ENCODE data around the gene S100A4.

S100A4 gene

DNA sequence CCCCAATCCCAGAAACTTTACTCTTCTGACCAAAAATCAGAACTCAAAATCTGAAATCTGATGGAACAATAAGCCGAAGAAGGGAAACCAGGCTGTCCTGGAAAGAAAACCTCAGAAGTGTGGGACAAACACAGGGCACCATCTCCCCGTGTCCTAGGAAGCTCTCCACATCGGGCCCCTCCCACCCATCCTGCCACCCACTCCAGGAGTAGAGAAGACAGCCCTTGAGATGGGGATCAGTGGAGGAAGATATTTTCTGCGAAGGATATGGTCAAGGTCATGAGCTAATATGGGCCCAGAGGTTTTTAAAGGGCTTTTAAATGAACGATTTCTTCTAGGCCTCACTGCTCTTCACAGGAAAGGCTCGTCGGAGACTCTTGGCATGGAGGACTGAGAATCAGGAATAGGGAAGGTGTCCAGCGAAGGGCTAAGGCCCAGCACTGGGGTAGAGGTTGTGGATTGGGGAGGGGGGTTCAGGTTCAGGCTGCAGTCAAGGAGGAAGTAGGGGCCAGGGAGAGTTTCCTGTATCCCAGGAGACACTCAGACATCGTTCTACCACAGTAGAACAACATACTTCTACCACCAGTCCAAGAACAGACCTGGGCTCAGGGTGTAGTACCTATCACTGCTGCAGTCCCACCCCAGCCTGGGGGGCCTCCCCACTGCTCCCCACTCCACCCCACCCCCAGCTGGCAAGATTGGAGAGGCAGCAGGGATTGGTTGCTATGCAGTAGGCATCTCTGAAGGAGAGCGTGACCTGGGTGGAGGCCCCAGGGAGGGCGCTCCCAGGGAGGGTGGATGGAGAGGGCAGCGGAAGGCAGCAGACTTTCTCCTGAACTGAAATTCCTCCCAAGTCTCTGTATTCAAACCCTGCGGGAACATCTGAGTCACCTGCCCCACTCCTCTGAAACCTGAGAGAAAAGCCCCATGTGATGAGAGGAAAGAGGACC, 3.7 kb downstream of the S100A4 start:
- H3K27ac ChIP-seq = peak overlapping the region; percentile 96
- ChIA-PET POLR2A (ENCODE audit: low non-redundant PET) (no interaction called here), CTCF (no interaction called here)
- no peak for DNase-seq (ENCODE audit: low spot score)
- TF ChIP-seq, protein P1, sequence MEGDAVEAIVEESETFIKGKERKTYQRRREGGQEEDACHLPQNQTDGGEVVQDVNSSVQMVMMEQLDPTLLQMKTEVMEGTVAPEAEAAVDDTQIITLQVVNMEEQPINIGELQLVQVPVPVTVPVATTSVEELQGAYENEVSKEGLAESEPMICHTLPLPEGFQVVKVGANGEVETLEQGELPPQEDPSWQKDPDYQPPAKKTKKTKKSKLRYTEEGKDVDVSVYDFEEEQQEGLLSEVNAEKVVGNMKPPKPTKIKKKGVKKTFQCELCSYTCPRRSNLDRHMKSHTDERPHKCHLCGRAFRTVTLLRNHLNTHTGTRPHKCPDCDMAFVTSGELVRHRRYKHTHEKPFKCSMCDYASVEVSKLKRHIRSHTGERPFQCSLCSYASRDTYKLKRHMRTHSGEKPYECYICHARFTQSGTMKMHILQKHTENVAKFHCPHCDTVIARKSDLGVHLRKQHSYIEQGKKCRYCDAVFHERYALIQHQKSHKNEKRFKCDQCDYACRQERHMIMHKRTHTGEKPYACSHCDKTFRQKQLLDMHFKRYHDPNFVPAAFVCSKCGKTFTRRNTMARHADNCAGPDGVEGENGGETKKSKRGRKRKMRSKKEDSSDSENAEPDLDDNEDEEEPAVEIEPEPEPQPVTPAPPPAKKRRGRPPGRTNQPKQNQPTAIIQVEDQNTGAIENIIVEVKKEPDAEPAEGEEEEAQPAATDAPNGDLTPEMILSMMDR (conservative IDR thresholded peaks at IDR 0.05; ENCODE audit: low read depth) = no peak

DNA sequence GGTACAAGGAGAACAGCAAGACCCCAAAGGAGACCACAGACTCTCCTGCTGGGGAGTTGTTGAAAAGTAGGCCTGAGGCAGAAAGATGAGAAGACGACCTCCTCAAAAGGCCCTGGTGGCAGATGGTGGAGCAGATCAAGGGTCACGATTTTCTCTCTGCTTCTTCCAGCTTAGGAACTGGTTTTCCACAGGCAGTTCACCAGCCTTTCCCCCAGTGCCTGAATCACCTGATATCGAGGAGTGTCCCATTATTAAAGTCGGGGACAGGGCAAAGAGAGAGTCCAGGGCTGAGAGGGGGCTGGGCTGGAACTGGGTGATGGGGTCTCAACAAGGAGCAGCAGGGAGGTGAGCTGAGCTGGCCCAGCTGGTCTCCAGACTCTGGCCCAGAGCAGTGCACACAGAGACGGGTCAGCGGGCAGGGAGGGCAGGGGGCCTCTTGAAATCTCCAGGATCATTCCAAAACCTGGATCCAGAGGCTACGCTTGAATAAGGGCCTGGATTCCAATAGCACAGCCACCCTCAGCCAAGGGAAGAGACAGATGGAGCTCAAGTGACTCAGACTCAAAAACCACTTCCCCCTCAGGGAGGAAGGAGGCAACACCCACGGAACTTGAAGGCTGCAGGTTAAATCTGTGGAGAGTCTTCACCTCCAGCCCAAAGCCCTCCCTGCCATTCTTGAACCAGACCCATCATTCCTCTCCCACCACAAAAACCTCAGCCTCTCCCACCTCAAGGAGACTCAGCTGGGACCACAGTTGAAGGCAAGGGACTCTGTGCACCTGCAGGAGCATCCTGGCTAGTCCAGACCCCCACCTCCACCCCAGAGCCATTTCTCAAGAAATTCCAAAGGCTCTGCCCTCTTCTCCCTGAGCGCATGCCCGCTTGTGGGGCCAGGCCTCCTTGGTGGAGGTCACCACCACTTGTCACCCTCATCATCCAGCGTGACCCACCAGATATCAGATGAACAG, 4.9 kb downstream of the S100A4 start, which contains the start of gene S100A5:
S100A5 (minus strand) TSS at position 541 of the 968 bp plus-strand sequence. CDS start 743 bp downstream, outside the sequence.
- ChIA-PET CTCF (interaction anchor here (0.5 kb wide), 1 partner anchor 493 kb away, joined by 3 read pairs; no protein-coding TSS in a partner anchor), POLR2A (ENCODE audit: low non-redundant PET) (interaction anchor here (0.6 kb wide), 1 partner anchor 188 kb away, joined by 3 read pairs; no protein-coding TSS in a partner anchor)
- DNase-seq (ENCODE audit: low spot score) = no peak
- peak within 1 kb of the TSS; percentile 96 for H3K27ac ChIP-seq
- TF ChIP-seq, protein P1 (conservative IDR thresholded peaks at IDR 0.05; ENCODE audit: low read depth) = no peak

DNA sequence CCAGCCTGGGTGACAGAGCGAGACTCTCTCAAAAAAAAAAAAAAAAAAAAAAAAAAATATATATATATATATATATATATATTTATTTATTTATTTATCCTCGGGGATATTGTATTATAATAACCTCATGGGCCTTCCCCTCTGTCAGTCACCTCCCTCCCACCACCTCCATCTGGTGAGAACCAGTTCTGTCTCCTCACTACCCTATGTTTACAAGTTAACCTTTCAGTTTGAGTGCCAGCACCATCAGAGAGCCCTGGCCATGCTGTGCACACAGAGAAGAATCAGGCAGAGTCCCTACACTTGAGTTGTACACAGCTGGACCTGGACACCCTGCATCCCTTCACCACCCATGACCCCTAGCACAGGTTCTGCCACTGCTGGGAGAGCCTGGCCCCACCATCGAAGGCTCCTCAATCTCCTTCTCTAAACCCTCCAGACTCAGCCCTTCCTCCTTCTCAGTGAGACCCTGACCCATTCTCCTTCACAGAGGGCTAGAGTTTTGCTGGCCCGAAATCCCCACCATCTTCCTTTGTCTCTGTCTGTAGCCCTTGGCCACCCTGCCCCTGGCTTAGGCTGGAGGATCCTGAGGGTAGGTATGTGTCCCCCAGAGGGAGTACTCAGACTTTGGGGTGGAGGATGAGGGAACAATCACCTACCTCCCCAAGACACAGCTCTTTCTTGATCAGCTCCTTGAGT, 6.1 kb downstream of the S100A4 start:
- TF ChIP-seq, protein P1 (conservative IDR thresholded peaks at IDR 0.05; ENCODE audit: low read depth) = no peak
- DNase-seq (ENCODE audit: low spot score) = no peak
- CTCF ChIA-PET = no interaction called here
- POLR2A ChIA-PET (ENCODE audit: low non-redundant PET) = no interaction called here
- peak overlapping the region; percentile 96 for H3K27ac ChIP-seq

DNA sequence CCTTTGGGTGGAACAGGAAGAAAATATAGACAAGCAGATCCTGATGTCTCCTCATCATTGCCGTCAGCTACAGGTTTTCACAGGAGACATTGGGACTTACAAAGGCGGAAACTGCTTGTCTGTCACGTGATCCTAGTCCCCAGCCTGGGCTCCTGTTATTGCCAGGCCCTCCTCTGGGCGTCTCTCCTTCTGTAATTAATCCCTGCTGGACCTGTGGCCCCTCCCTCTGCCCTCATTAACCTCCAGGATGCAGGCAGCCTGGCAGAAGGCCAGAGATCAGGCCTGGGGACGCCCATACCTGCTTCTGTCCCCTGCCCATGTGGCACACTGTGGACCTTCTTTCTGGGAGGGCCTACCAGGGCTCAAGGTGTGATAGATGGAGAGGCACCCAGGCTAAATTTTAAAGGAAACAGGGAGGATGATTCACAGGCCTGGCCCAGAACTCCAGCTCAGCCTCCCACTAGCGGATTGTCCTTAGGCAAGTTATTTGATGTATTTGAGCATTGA, 7.2 kb downstream of the S100A4 start:
- TF ChIP-seq, protein P1 (conservative IDR thresholded peaks at IDR 0.05; ENCODE audit: low read depth) = no peak
- ChIA-PET CTCF (no interaction called here), POLR2A (ENCODE audit: low non-redundant PET) (interaction anchor here (1.4 kb wide), 1 partner anchor 24 kb away, joined by 3 read pairs; no protein-coding TSS in a partner anchor)
- no peak for DNase-seq (ENCODE audit: low spot score)
- peak overlapping the region; percentile 99 for H3K27ac ChIP-seq

DNA sequence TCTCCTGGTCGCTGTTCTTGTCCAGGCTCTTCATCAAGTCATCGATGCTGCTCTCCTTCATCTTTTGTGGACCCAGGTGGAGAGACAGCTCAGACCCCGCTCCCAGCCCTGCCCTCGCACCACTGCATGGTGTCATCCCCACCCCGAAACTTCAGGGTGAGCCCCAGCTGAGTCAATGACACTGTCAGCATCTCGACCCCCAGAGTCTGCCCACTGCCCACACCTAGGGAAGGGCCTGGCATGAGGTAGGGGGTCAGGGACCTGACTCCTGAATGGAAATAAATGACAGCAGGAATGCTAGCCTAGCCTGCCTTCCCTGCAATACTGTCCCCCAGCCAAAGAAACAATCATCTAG, 8.3 kb downstream of the S100A4 start:
- ChIA-PET CTCF (interaction anchor here (0.7 kb wide), 2 partner anchors 71 to 146 kb away, joined by 3 to 4 read pairs; partner anchors contain the start of gene S100A8), POLR2A (ENCODE audit: low non-redundant PET) (interaction anchor here (0.7 to 0.9 kb wide), 2 partner anchors 16 to 29 kb away, joined by 3 read pairs; no protein-coding TSS in a partner anchor)
- peak overlapping the region; percentile 99 for H3K27ac ChIP-seq
- TF ChIP-seq, protein P1 (conservative IDR thresholded peaks at IDR 0.05; ENCODE audit: low read depth) = no peak
- DNase-seq (ENCODE audit: low spot score) = no peak

Measured in RWPE1 (cell line).